Left ventricle myocardium superior (tissue), 1 donor: Measurements from ENCODE around the gene CRIP3. TPM values are rescaled to one million over a fixed set of nuclear protein-coding genes. Genes with fewer than 3 reads are reported as not detected.
A peak's percentile ranks its signal among the peaks of the same experiment; 100 is the strongest.

Experiments used
- ATAC-seq: fragments of 200-7000 bp; cut with Tn5 transposase; one replicate; pipeline ENCODE4 v1.9.1; 2020; ENCODE audit warnings: mild to moderate bottlenecking, moderate library complexity
- DNase-seq: peaks from one replicate; pipeline ENCODE4 v3.0.0-alpha.2; 2020
- intact Hi-C: fragments of 100-400 bp; cut with micrococcal nuclease; formaldehyde crosslinking; loops from one replicate; pipeline ENCODE4 v1.11.0; 2022
- total RNA-seq: library from RNA; stranded (reverse); fragmentation: NEBNext Ultra II Directional; extraction: Animal tissue kit (Norgen Biotek cat#: 25700); gene quantifications from one replicate; pipeline ENCODE4 v1.2.1, GENCODE V29; 2021
- donor health status: DM: no; HTN: yes; CAD: no; lungs with severe emphysema.

The CRIP3 gene
- total RNA-seq, 1 donor from 2014 or later = 6.6 TPM

GRCh38 chr6:43277306-43277642, 31.4 kb downstream of the CRIP3 start:
- intact Hi-C loops = no loop called here
- no peak for ATAC-seq
- no peak for DNase-seq

GRCh38 chr6:43276577-43277305, 31.9 kb downstream of the CRIP3 start:
- ATAC-seq = no peak
- intact Hi-C loops = no loop called here
- no peak for DNase-seq

- intact Hi-C loops = no loop called here
- ATAC-seq = no peak
- DNase-seq = no peak
These were observed 32.6 kb downstream of the CRIP3 start for GRCh38 chr6:43275801-43276576.

GRCh38 chr6:43274916-43275597, 33.6 kb downstream of the CRIP3 start:
- intact Hi-C loops = no loop called here
- ATAC-seq (no peak), DNase-seq (no peak)

GRCh38 chr6:43274127-43274915, 34.3 kb downstream of the CRIP3 start:
- ATAC-seq = no peak
- intact Hi-C loops = no loop called here
- DNase-seq = no peak

GRCh38 chr6:43273707-43274106, 34.9 kb downstream of the CRIP3 start:
- intact Hi-C loops = no loop called here
- DNase-seq = no peak
- no peak for ATAC-seq

- no peak for DNase-seq
- no peak for ATAC-seq
- intact Hi-C loops = no loop called here
These were observed 36.7 kb downstream of the CRIP3 start for GRCh38 chr6:43271944-43272343.

GRCh38 chr6:43271103-43271815, 37.4 kb downstream of the CRIP3 start:
- intact Hi-C loops = no loop called here
- ATAC-seq = no peak
- no peak for DNase-seq

- intact Hi-C loops = no loop called here
These were observed 39.2 kb downstream of the CRIP3 start for GRCh38 chr6:43269273-43270007.

GRCh38 chr6:43268782-43269272, 39.8 kb downstream of the CRIP3 start:
- intact Hi-C loops = no loop called here

More at GRCh38 chr6:43269273-43270007, 39.2 kb downstream of the CRIP3 start:
- peak; percentile 60 for ATAC-seq
- peak; percentile 63 for DNase-seq

GRCh38 chr6:43268355-43268700, 40.3 kb downstream of the CRIP3 start:
- intact Hi-C loops = no loop called here
- peak; percentile 48 for DNase-seq
- peak; percentile 62 for ATAC-seq

More at GRCh38 chr6:43268782-43269272, 39.8 kb downstream of the CRIP3 start:
- ATAC-seq (no peak), DNase-seq (no peak)

GRCh38 chr6:43267619-43268354, 40.8 kb downstream of the CRIP3 start:
- DNase-seq = no peak
- peak; percentile 47 for ATAC-seq
- intact Hi-C loops = no loop called here

- ATAC-seq (no peak), DNase-seq (no peak)
- intact Hi-C loops = no loop called here
These were observed 43.1 kb downstream of the CRIP3 start for GRCh38 chr6:43265564-43265963.

GRCh38 chr6:43264599-43265145, 44.0 kb downstream of the CRIP3 start:
- intact Hi-C loops = loop anchor here (5.0 kb wide), 1 partner anchor 73 kb away; no protein-coding TSS in a partner anchor

GRCh38 chr6:43263314-43264178, 45.1 kb downstream of the CRIP3 start:
- ATAC-seq (peak; percentile 79), DNase-seq (peak; percentile 81)
- intact Hi-C loops = loop anchor here (5.0 kb wide), 1 partner anchor 74 kb away; no protein-coding TSS in a partner anchor

More at GRCh38 chr6:43264599-43265145, 44.0 kb downstream of the CRIP3 start:
- ATAC-seq (no peak), DNase-seq (no peak)

GRCh38 chr6:43262780-43263313, 45.8 kb downstream of the CRIP3 start:
- no peak for ATAC-seq
- DNase-seq = no peak
- intact Hi-C loops = loop anchor here (5.0 kb wide), 1 partner anchor 74 kb away; no protein-coding TSS in a partner anchor
